IPS-15b (cell line): ENCODE data around the gene REXO5.
"Not testable (repeated sequence)": the region's sequence is repeated elsewhere in the genome, so short reads cannot be mapped to it uniquely, and the experiment has no call there.

ENCODE experiments used
- H3K27me3 ChIP-seq: one replicate; pipeline ENCODE4 v1.6.1; 2013; ENCODE audit warnings: low read length; ENCODE audit not compliant: control insufficient read depth, insufficient read depth
- H3K36me3 ChIP-seq: one replicate; pipeline ENCODE4 v1.6.1; 2013; ENCODE audit warnings: low read length; ENCODE audit not compliant: control insufficient read depth, insufficient read depth
- H3K4me1 ChIP-seq: one replicate; pipeline ENCODE4 v1.6.1; 2013; ENCODE audit warnings: mild to moderate bottlenecking, low read length; ENCODE audit not compliant: control insufficient read depth, insufficient read depth
- H3K4me3 ChIP-seq: one replicate; pipeline ENCODE4 v1.5.1; 2013; ENCODE audit warnings: low read depth, low read length
- H3K9ac ChIP-seq: one replicate; pipeline ENCODE4 v1.6.1; 2013; ENCODE audit warnings: low read depth, mild to moderate bottlenecking, low read length
- H3K9me3 ChIP-seq: one replicate; pipeline ENCODE4 v1.6.1; 2013; ENCODE audit warnings: mild to moderate bottlenecking, low read length; ENCODE audit not compliant: control insufficient read depth, insufficient read depth

The REXO5 gene

DNA sequence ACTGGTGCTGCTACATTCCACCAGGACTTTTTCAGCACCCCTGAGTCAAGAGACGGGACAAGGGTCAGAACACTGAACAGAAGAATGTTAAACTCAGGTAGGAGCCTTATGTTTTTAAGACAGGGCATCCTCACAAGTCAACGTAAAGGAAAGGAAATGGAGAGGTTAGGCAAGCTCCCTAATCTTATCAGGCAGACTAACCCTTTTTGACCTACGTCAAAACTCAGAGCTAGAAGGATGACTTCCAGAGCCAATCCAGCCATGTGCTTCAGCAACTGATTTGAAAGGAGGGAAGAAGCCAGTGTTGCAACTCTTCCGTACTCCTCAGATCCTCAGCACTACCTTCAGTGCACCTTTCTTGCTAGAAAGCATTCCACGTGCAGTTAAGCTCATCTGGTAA, 46.8 kb downstream of the REXO5 start:
- no peaks in the 10 kb centered on the region for H3K27me3 ChIP-seq
- peaks cover 3% of the 10 kb centered on the region for H3K36me3 ChIP-seq
- H3K9me3 ChIP-seq, result no peaks in the 10 kb centered on the region
- no peak overlapping the region for H3K4me3 ChIP-seq
- peaks cover 3% of the 10 kb centered on the region for H3K4me1 ChIP-seq
- no peak overlapping the region for H3K9ac ChIP-seq

GRCh38 chr16:20853981-20854620, 47.8 kb downstream of the REXO5 start:
- H3K36me3 ChIP-seq, result peaks cover 3% of the 10 kb centered on the region
- no peaks in the 10 kb centered on the region for H3K27me3 ChIP-seq

DNA sequence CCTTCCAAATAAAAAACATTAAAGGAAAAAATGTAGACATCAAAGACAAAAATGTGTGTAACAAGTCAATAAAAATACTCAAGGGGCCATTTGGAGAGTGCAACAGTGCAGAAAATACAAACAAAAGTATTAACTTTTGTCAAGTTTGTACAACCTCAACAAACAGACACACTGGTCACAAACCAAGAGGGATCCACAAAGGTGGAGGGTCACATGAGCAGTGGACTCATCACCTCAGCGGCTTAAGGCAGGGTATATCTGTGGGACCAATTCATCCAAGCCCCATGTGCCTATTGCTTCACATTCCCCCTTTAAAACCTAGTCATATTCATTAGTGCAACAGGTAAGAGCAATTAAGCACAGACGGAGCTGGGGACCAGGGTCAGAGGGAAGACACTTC, 48.6 kb downstream of the REXO5 start:
- Histone ChIP-seq H3K27me3 (no peaks in the 10 kb centered on the region), H3K4me1 (peaks cover 10% of the 10 kb centered on the region), H3K9ac (no peak overlapping the region), H3K9me3 (no peaks in the 10 kb centered on the region), H3K36me3 (peaks cover 3% of the 10 kb centered on the region), H3K4me3 (no peak overlapping the region)

More at GRCh38 chr16:20853981-20854620, 47.8 kb downstream of the REXO5 start:
- Histone ChIP-seq H3K9me3 (no peaks in the 10 kb centered on the region), H3K4me3 (no peak overlapping the region), H3K4me1 (peaks cover 5% of the 10 kb centered on the region), H3K9ac (no peak overlapping the region)

DNA sequence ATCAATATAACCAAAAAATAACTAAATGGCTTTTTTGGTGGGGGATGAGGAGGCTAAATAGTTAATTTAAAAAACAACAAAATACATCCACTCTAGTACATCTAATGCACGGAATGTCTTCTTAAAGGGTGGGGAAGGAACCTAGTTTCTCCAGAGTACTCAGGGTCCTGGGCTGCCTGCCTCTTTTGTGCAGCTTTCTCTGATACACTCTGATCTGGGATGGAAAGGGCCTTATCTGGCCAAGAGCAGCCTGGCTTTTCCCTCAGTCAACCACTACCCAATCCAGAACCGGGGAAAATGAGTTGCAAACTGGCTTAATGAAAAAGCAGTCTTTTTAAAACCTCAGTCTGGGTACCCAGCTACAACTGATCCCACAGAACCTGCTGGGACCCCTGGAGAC, 51.0 kb downstream of the REXO5 start:
- Histone ChIP-seq H3K4me3 (no peak overlapping the region), H3K9me3 (no peaks in the 10 kb centered on the region), H3K4me1 (peaks cover 10% of the 10 kb centered on the region), H3K9ac (no peak overlapping the region), H3K27me3 (no peaks in the 10 kb centered on the region), H3K36me3 (peaks cover 11% of the 10 kb centered on the region)

GRCh38 chr16:20859229-20859628, 52.9 kb downstream of the REXO5 start:
- Histone ChIP-seq H3K4me1 (peaks cover 15% of the 10 kb centered on the region), H3K27me3 (no peaks in the 10 kb centered on the region), H3K9ac (no peak overlapping the region), H3K36me3 (peaks cover 13% of the 10 kb centered on the region), H3K9me3 (no peaks in the 10 kb centered on the region), H3K4me3 (no peak overlapping the region)

DNA sequence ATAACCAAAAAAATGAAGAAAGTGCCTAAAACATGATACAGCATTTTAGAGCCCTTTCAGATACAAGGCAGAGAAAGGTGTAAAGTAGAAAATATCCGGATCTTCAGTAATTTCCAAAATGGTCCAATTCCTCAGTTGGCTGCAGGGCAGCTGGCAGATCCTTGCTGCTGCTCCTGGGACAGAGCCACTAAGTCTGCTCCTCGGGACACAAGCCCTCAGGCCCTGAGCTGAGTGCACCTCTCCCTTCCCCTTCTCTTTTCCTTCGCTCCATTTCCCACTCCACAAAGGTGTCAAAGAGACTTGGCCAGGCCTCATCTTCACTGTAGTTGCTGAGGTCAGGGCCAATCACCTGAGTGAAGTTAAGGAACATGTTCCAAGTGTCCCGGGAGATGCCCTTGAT, 53.4 kb downstream of the REXO5 start:
- Histone ChIP-seq H3K9me3 (no peaks in the 10 kb centered on the region), H3K36me3 (peaks cover 13% of the 10 kb centered on the region), H3K4me1 (peaks cover 15% of the 10 kb centered on the region), H3K27me3 (no peaks in the 10 kb centered on the region), H3K4me3 (no peak overlapping the region), H3K9ac (no peak overlapping the region)

DNA sequence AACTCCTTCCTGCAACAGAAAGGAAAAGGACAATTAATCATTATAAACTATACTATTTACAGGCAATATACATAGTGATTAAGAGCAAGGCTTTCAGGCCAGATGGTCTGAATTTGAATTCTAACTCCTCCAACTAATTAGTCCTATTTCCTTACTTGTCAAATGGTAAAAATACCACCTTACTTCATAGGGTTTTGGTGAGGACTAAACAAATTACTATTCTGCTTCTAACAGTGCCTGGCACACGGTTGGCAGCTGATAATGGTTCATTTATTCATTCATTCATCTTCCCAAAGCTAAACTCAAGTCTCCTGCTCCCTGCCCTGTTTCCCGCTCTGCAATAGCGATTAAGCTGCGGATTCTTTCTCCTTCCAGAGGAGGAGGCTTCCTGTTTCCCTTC, 54.0 kb downstream of the REXO5 start:
- Histone ChIP-seq H3K9me3 (no peaks in the 10 kb centered on the region), H3K4me3 (no peak overlapping the region), H3K4me1 (peaks cover 15% of the 10 kb centered on the region), H3K27me3 (no peaks in the 10 kb centered on the region), H3K9ac (no peak overlapping the region), H3K36me3 (peaks cover 13% of the 10 kb centered on the region)

- not testable (repeated sequence) for H3K9ac ChIP-seq, H3K27me3 ChIP-seq, H3K4me3 ChIP-seq, H3K9me3 ChIP-seq
- Histone ChIP-seq H3K36me3 (peaks cover 13% of the 10 kb centered on the region), H3K4me1 (peaks cover 18% of the 10 kb centered on the region)
These were observed 54.7 kb downstream of the REXO5 start for GRCh38 chr16:20860995-20861394.

DNA sequence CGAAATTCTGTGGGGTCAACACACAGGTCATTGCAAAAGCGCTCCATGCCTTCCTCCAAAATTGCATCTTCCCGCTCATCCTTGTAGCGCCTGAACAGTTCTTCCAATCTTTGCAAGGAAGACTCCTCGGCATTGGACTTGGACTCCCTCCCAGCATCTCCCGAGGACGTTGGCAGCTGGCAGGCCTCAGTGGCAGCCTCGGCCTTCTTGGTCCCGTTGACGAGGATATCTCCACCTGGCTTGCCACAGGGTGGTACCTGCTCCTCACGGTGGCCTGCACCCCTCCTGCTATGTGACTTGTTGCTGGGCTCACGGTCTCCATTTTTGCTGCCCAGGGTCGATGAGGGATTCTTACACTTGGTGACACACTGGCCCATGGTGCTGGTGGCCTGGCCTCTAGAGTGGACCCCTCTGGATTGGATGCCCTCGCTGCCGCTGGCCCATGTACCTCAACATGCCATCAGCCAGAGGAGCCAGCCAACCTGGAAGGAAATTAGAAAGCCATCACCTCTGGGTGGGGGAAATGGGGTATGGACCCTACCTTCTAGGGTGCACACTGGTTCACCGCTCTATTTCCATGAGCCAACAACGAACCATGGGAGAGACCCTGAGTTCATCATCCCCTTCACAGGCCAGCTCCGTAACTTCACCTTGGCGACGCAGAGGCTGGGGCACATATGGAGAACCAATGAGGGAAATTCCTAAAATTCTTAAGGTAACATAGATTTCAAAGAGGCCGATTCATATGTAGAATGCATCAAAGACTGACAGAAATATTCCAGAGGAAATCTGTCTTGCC, 56.0 kb downstream of the REXO5 start:
- peaks cover 10% of the 10 kb centered on the region for H3K36me3 ChIP-seq
- peaks cover 18% of the 10 kb centered on the region for H3K4me1 ChIP-seq
- H3K4me3 ChIP-seq, result no peak overlapping the region
- no peak overlapping the region for H3K9ac ChIP-seq
- H3K27me3 ChIP-seq, result no peaks in the 10 kb centered on the region
- no peaks in the 10 kb centered on the region for H3K9me3 ChIP-seq

GRCh38 chr16:20864376-20864775, 58.0 kb downstream of the REXO5 start:
- not testable (repeated sequence) for H3K9me3 ChIP-seq, H3K27me3 ChIP-seq, H3K4me3 ChIP-seq, H3K9ac ChIP-seq
- Histone ChIP-seq H3K4me1 (peaks cover 13% of the 10 kb centered on the region), H3K36me3 (peaks cover 10% of the 10 kb centered on the region)

DNA sequence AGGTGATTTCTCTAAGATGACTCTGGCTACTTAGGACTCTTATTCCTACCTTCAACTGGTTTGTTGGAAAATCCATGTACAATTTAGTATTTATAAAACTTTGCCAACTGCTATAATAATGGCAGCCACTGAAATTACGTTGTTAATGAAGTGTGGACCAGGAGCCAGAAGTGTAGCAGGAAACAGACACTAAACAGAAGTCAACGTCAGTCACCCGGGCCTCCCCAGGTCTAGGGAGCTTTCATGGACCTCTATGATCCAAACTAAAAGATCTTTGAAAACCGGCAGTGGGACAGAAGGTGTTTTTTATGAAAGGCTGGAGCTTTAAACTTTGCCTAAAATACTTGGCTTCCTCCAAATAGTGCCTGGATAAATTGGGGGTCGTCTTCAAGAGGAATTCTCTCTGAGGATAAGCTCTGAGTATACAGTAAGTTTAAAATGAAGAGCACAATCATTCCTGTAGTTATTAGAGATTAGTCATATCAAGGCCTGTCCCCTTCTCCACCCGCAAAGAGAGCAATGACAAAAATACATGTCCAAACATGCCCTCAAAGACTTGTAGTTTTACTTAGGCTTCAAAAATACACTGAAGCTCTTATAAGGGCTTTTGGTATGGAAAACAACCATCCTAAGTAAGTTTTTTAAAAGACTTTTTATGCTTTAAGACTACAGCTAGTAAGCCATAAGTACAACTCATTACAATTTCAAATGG, 59.2 kb downstream of the REXO5 start:
- Histone ChIP-seq H3K4me3 (no peak overlapping the region), H3K27me3 (no peaks in the 10 kb centered on the region), H3K36me3 (peaks cover 10% of the 10 kb centered on the region), H3K4me1 (peaks cover 11% of the 10 kb centered on the region), H3K9ac (no peak overlapping the region), H3K9me3 (no peaks in the 10 kb centered on the region)
